Stimulated activated naive CD4-positive, alpha-beta T cell treated with Interleukin-2 at 50 U/mL for 16 hours (primary cell): ENCODE measurements around the gene RPTOR.
A peak's percentile ranks its signal among the peaks of the same experiment; 100 is the strongest.
"Not testable (repeated sequence)": the region's sequence is repeated elsewhere in the genome, so short reads cannot be mapped to it uniquely, and the experiment has no call there.

Experiments
- DNase-seq: peaks from one replicate; lab custom pipeline; 2025; lab: John Stamatoyannopoulos, UW

The RPTOR gene

GRCh38 chr17:80799538-80800480 is 255.2 kb downstream of the RPTOR start:
- no peak for DNase-seq

DNA sequence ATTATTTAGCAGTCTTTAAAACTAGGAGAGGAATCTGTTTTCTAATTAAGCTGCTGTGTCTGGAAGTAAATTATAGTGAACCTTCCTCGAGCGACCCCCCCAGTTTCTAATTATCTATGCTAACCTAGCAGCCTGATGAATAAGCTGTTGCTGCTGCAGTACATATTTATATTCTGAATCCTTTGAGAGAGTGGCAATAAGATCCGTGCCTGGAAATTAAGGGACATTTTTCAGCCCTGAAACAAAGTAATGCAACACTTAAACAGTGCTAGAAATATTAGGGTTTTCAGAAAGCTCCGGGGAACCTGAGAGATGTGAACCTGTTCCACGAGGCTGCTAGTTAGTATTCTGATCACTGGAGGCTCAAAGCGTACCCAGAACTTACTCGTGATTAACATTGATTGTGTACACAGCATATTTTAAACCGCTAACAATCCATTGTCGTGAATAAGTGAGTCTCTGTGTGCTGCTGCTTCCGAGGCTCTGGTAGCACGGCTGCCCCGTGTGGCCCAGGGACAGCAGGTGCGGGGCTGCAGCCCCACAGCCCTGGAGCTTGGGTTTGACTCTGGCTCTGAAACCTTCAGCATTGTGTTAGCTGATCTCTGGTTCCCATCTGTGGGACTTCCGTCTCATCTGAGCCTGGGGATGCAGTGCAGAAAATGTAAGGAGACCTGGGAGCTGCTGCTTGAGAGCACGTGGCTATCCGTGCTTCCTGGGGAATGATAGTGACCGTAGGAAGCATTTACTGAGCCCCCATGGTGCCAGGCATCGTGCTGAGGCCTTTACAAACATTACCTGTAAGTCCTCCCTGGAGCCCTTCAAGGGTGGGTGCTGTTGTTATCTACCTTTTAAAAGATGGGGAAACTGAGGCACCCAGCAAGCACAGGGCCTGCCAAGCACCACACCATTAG is 256.1 kb downstream of the RPTOR start:
- DNase-seq, result no peak

- no peak for DNase-seq
Observed at GRCh38 chr17:80802626-80803450, 258.2 kb downstream of the RPTOR start.

- DNase-seq, result no peak
Observed at GRCh38 chr17:80803451-80804428, 259.1 kb downstream of the RPTOR start.

- DNase-seq, result no peak
Observed at GRCh38 chr17:80804466-80804865, 259.8 kb downstream of the RPTOR start.

GRCh38 chr17:80805032-80805751 is 260.6 kb downstream of the RPTOR start:
- DNase-seq, result no peak

DNA sequence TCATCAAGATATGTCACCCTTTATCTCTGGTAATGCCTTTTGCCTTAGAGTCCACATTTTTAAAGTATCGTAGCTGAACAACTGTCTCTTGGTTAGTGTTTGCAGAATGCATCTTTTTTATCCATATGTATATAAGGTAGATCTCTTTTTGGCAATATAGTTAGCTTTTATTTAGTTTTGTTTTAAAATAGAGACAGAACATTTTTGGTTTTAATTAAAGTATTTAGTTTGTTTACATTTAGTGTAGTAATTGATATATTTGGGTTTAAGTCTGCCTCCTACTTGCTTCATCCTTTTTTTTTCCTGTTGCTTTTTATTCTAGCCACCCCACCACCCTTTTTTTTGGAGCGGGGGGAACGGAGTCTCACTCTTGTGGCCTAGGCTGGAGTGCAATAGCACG is 262.4 kb downstream of the RPTOR start:
- DNase-seq, result no peak

DNA sequence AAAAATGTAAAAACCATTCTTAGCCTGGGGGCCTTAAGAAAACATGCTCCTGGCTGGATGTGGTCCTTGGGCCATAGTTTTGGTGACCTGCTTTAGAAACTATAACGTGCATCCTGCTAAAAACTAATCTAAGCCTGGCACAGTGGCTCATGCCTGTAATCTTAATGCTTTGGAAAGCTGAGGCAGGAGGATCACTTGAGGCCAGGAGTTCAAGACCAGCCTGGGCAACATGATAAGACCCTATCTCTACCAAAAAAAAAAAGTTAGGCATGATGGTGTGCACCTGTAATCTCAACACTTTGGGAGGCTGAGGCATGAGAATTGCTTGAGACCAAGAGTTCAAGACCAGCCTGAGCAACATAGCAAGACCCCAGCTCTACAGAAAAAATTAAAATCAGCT is 263.2 kb downstream of the RPTOR start:
- DNase-seq, result no peak

DNA sequence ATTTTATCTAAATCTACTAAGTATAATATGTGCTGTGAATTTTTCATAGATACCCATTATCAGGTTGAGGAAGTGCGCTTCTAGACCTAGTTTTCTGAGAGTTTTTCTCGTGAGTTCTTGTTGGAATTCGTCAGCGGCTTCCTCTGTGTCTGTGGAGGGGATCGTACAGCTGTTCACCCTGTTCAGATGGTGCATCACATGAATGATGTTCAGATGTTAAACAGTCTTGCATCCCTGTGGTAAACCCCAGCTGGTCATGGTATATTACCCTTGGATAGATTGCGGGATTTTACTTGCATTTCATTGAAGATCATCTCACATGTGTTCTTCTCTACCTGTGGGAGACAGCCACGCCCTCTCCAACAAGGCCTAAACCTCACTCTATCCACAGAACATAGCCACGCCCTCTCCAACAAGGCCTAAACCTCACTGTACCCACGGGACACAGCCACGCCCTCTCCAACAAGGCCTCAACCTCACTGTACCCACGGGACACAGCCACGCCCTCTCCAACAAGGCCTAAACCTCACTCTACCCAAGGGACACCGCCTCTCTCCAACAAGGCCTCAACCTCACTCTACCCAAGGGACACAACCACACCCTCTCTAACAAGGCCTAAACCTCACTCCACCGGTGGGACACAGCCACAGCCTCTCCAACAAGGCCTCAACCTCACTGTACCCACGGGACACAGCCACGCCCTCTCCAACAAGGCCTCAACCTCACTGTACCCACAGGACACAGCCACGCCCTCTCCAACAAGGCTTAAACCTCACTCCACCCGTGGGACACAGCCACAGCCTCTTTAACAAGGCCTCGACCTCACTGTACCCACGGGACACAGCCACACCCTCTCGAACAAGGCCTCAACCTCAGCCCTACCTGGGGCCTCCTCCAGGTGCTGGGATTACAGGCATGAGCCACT is 266.8 kb downstream of the RPTOR start:
- DNase-seq, result no peak

GRCh38 chr17:80812362-80813088 is 267.9 kb downstream of the RPTOR start:
- peak; percentile 18 for DNase-seq

DNA sequence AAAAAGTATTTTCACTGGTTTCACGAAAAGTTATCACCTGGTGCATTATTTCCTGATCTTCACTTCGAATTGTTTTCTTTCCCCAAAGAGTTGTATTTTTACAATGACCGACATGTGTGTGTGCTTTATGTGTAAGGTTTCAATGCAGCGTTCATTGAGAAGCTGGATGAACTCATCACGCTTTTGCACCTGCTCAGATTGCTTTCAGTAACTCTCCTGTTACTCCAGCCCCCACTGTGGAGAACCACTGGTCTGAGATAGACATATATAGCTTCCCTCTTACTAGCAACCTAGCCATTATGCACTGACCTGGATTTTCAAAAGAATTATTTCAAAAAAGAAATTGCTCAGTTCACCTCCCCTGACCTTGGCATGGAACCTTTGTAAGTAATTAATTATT is 268.7 kb downstream of the RPTOR start:
- no peak for DNase-seq

DNA sequence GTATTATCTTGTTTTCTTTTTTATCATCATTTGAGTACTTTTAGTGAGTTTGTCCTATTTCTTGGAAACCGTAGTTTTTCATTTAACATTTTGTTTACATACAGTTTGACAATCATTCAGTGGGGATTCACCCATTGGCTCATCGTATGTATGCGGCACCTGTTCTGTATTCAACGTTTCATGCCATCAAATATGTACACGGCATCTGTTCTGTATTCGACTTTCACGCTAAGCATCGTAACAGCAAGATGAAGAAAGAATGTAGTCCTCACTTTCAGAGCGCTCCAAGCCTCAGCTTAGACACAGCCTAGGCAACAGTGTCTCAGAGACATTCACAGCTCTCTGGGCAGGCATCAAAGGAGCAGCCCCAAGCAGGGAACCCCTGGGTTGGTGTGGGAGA is 269.9 kb downstream of the RPTOR start:
- DNase-seq, result no peak

DNA sequence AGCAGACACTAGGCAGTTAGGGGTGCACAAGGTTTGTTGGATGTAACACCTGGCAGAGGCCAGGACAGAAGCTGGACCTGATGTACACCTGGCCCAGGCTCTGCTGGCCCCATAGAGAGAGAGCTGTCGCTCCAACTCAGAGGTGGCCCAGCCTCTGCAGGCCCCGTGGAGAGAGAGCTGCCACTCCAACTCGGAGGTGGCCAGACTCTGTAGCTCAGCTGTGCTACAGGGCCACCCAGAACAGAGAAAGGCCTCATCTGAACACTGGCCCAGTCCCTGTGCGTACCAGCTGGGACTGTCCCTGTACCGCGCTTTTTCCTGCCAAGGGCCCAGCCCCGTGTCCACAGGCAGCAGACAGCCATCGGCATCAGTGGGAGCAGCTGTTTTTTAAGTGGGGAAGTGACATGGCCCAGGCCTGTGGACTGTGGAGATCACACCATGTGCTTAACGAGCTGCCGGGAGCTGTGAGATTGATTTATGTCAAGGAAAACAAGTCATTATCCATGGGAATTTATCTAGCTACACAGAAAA is 270.6 kb downstream of the RPTOR start:
- DNase-seq, result no peak

GRCh38 chr17:80815718-80816117 is 271.1 kb downstream of the RPTOR start:
- DNase-seq, result not testable (repeated sequence)

DNA sequence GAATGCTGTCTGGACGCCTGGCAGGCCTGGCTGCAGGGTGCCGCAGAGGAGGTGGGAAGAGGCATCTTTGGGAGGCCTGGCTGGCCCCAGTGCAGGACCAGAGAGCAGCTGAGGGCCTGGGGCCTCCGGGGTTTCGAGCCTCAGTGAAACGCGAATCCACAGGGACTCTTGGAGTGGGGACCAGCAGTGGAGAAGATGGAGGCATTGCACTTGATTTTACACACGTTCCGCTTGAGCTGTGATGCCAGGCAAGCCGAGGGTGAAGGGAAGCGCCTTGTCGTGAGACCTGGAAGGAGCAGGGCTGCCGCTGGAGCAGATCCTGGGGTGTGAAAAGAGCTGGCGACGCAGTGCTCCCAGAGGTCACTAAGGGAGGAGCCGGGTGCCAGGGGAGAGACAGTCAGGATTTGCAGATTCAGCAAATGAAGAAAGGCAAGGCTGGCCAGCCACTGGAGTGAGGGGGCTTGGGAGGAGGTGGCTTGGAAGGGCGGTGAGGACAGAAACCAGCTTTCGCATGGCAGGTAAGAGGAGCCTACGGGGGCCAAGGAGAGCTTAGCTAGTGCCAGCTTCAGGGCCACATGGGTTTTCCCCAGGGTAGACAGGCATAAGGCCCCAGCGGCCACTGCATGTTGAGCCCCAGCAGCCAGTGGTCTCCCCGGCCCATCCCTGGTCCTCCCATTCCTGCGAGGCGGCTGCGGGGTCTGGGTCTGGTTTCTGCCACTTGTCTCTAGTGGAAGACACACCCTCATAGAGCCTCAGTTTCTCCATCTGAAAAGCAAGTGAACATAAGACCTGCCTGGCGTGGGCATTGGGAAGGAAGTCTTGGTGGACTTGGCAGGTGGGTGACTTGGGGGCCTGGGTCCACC is 271.8 kb downstream of the RPTOR start:
- no peak for DNase-seq

DNA sequence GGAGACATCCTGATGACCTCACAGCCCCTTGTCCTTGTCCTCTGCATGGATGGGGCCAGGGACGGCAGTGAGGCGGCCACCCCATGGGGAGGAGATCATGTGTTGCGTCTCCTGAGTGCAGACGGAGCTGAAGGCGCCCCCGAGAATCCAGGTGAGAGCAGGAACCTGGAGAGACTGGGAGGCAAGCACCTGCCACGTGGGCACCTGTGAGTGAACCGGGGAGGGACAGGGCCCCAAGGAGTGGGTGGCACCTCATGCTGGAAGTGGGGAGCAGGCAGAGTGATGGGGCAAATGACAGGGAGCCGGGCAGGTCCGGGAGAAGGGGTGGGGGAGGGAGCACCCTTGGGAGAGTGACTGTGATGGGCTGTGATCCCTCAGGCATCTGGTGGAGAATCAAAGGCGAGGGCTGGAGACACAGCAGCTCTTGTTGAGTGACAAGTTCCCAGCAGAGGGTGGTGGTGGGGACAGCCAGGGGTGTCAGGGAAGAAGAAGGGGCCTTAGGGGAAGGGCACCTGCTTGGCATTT is 272.7 kb downstream of the RPTOR start:
- DNase-seq, result no peak

- DNase-seq, result no peak
Observed at GRCh38 chr17:80817861-80818260, 273.2 kb downstream of the RPTOR start.
